ENCODE data around the gene SGPP2.
"Not testable (repeated sequence)": the region's sequence is repeated elsewhere in the genome, so short reads cannot be mapped to it uniquely, and the experiment has no call there.

SGPP2 gene

GRCh38 chr2:222535477-222535876 lies 111.1 kb downstream of the SGPP2 start:
- no peak for DNase-seq

- no peak for DNase-seq
Observed at GRCh38 chr2:222538535-222538934, 114.2 kb downstream of the SGPP2 start.

DNA sequence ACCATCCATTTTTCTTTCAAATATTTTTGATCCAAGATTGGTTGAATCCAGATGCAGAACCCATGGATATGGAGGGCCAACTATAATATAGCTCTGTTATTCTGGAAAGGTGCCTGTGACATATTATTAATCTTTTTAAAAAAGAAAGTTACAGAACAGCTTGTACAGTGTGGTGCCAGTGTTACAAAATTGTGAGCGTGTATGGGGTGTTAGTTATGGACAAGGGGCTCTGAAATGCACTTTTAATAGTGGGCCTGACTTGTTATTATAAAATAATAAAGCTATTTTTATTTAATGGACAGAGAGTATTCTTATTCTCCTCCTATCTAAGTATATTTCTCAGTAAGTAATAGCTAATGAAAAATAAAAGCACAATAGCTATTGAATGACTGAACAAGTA lies 120.3 kb downstream of the SGPP2 start:
- DNase-seq, result no peak

GRCh38 chr2:222545823-222546795 lies 121.8 kb downstream of the SGPP2 start:
- no peak for DNase-seq

GRCh38 chr2:222547083-222547482 lies 122.7 kb downstream of the SGPP2 start:
- DNase-seq, result no peak

GRCh38 chr2:222548992-222549391 lies 124.6 kb downstream of the SGPP2 start:
- DNase-seq, result no peak

DNA sequence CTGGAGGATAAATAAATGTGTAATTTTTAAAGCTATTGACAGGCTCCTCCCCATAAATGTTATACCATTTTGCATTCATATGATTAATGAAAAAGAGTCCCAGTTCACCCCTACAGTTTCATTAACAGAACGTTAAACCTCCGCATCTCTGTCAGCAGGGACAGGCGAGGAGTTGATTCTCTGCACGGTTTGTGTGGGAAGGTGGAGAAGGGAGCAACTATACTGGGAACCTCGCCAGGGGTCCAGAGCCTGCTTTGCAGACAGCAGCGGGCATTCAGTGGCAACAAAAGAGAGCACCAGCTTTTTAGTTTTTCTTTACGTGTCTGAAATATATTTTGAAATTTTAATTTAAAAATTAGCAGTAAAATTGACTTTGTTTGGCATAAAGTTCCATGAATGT lies 130.2 kb downstream of the SGPP2 start:
- DNase-seq, result no peak

DNA sequence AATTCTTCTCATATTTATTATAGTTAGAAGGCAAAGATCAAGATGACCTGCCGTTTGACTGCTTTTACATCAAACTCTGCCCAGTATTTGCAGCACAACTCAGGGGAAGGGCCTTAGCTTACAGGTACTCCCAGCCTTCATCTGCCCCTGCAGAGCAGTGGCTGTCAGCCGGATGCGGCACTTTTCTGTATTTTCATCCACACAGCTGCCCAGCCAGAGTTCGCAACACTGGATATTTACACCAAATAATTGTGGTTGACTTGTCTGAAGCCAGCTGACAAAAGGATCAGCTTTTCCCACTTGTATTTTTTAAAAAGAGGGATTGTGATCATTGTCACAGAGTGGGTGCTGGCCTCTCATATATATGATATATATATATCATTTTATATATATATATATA lies 136.8 kb downstream of the SGPP2 start:
- no peak for DNase-seq

DNA sequence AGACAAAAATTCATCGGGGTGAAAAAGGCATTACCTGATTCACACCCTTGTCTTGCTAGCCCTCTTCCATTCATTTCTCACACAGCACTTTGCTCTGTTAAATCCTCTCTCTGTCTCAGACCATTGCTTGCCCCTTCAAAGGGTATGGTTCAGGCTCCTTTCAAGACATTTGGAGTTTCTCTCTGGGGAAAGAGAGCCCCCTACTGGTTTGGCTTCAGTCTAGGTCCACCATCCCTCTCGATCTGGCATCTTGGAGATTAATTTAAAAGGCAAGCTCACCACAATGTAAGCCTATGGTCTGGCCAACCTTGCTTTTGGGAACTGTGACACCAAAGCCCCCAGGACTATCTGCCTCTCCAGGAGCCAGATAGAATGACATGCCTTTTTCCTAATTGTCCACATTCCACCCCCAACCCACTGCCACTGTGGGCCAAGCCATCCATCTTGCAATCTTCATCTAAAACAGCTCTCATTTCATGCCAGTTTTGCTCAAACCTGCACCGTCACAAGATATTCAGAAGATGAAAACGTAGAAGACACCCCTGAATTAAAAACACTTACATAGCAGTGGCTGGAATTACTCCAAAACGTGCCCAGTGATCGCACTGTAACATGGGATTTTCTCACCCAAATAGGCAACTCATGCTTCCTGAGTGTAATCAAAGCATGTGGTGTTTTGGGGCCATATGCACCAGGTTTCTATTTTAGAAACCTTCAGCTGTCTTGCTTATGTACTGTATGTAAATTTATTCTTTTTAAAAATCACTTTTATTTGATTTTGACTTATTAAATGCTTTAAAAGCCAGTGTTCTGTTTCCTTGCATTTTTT lies 137.7 kb downstream of the SGPP2 start:
- DNase-seq, result peak; percentile 37 to 67

DNA sequence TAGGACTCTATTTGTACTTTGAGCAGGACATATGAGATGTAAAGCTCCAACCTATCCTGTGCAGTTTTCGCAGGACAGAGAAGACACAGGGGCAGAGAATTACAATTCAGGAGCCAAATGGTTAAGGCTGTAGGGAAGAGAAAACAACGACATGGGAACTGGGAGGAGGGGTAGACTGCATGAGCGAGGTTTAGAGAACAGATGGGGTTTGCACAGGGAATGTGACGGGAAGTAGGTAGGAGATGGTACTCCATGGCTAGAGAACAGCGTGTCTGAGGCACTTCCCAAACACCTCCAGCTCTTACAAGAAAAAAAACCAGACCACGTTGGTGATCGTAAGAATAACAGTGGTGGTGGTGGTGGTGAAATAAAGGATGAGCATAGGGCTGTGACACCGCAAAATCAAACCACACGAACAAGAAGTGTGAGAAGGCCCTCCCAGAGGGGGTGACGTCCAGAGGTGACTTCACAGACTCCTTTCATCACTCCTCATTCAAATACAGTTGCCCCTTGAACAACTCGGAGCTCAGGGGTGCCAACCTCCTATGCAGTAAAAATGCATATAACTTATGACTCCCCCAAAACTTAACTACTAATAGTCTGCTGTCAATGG lies 138.9 kb downstream of the SGPP2 start:
- DNase-seq, result no peak

DNA sequence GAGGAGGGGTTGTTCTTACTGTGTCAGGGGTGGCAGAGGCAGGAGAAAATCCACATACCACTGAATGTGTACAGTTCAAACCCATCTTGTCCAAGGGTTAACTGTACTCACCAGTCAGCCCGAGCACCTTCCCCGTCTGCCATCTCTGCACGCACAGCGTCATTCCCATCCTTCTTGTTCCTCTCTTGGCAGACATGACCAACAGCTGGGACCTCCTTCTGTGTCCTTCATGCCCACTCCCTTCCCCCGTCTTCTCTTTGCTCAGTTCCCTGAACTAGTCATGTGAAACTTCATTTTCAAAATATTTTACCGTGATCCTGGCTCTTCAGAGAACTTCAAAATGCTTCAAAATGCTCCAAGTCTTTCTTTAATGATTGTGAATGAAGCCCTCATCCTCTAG lies 139.6 kb downstream of the SGPP2 start:
- no peak for DNase-seq

DNA sequence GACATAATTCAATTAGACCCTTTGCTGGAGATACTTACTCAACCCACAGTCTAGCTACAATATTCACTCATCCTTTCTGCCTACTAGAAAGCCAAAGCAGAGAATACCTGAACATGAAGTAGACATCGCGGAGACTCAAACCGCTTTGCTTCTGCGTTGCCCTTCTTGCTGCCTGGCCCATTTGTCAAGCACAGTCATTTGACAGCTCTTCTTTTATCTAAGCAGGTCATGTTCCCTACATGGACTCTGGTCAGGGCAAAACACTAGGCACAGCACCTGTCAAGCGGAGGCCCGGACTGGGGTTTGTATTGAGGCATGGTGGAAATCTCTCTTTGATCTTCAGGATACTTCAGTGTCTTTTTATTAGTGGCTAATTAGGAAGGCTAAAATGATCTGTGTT lies 141.9 kb downstream of the SGPP2 start:
- DNase-seq, result no peak

DNA sequence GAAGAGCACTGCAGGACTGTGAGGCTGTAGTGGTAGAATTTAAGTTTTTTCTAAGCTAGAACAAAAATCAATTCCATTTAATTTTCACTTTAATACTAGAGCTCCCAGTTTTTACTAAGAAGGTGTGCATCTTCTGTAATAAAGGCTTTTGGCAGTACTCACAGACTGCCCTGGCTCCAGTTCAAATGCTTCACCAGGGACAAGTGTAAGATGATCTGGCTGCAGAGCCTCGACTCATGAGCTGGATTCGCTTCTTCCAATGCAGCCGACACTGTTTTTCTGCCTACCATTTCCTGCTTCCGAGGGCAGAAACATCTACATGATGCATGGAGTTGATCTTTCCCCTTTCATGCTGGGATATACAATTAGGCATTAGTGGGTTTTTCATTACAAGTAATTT lies 144.5 kb downstream of the SGPP2 start:
- DNase-seq, result no peak

DNA sequence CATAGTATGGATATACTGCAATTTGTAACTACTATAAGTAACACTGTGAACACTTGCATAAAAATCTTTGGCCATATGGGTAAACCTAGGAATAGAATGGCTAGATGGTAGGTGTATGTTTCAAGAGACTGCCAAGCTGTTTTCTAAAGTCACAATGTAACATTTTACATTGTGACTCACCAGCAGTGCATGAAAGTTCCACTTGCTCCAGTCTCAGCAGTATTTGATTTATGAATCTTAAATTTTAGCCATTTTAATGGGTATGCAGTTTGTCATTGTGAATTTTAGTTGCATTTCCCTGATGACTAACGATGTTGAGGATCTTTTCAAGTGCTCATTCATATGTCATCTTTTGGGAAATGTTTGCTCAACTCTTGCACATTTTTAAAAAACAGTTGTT lies 145.5 kb downstream of the SGPP2 start:
- no peak for DNase-seq

DNA sequence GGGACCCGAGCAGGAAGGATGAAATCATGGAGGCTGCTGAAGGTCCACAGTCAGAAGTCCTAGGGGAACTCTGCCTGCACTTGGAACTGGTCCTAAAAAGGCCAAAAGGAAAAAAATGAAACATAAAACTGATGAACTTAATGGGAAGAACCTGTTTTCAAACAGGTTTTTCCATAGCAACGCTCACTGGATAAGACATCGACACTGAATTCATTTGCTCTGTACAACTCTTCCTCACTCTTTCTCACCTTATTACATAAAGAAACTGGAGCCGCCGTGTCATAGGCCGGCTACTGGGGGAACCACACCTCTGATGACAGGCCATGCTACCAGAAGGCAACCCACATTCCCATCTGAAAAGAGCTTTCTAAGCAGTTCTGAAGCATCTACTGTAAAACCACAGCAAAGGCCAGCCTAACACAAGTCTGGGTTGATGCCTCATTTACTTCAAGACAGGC lies 147.9 kb downstream of the SGPP2 start:
- no peak for DNase-seq

GRCh38 chr2:222572751-222573174 lies 148.4 kb downstream of the SGPP2 start:
- DNase-seq, result no peak

- DNase-seq, result no peak
Observed at GRCh38 chr2:222575618-222576017, 151.3 kb downstream of the SGPP2 start.

- DNase-seq, result no peak
Observed at GRCh38 chr2:222576171-222577081, 152.1 kb downstream of the SGPP2 start.

DNA sequence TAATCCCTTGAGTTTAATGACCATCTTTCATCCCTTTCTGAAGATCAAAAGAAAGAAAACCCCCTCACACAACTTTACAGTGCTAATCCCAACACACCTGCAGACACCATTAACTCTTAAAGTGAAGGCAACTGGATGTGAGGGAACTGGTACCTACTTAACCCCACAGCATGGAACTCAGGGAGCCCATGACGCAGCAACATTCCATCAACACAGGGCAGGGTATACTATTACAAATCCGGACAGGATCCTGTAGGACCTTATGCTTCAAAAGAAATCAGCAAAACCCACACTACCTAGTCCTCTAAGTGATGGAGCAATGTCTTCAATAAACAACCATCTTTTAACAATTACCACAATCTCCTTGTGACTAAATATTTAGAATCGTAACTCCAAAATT lies 153.0 kb downstream of the SGPP2 start:
- no peak for DNase-seq

- DNase-seq, result peak in 1 of 2 experiments; percentile 2
Observed at GRCh38 chr2:222582928-222583327, 158.6 kb downstream of the SGPP2 start.

- DNase-seq, result not testable (repeated sequence)
Observed at GRCh38 chr2:222584589-222584988, 160.2 kb downstream of the SGPP2 start.

GRCh38 chr2:222591661-222592060 lies 167.3 kb downstream of the SGPP2 start:
- no peak for DNase-seq
